Psoas muscle (tissue), 8 donors: ENCODE measurements around the gene SLC6A19. TPM values are rescaled to one million over a fixed set of nuclear protein-coding genes. Genes with fewer than 3 reads are reported as not detected.
A peak's percentile ranks its signal among the peaks of the same experiment; 100 is the strongest.

Experiments
- ATAC-seq, 4 donors: fragments of 200-7000 bp; cut with Tn5 transposase; one replicate each; pipeline ENCODE4 v1.9.1; 2020; ENCODE audit warnings: moderate library complexity in 3 of 4, mild to moderate bottlenecking in 2 of 4
- DNase-seq, 2 donors: peaks; one replicate each; pipeline ENCODE4 v3.0.0-alpha.2; 2020
- H3K27ac ChIP-seq: fragments of 200-600 bp; one replicate; pipeline ENCODE4 v1.8.0; 2022
- H3K27me3 ChIP-seq, 3 donors: fragments of 200-600 bp in 1 of 3; one replicate each; pipeline versions ENCODE4 v1.6.1 to v1.8.0; 2013 to 2022; ENCODE audit warnings: low read length in 2 of 3, mild to moderate bottlenecking in 2 of 3, moderate library complexity in 1 of 3; ENCODE audit not compliant: insufficient read depth in 3 of 3
- H3K36me3 ChIP-seq, 2 donors: fragments of 200-600 bp in 1 of 2; one replicate each; pipeline versions ENCODE4 v1.6.1 to v1.8.0; 2013 to 2022; ENCODE audit warnings: low read depth in 1 of 2, mild to moderate bottlenecking in 1 of 2, moderate library complexity in 1 of 2; ENCODE audit not compliant: insufficient read depth in 1 of 2
- H3K4me1 ChIP-seq: fragments of 200-600 bp; one replicate; pipeline ENCODE4 v1.8.0; 2022
- H3K4me3 ChIP-seq: fragments of 200-600 bp; one replicate; pipeline ENCODE4 v1.8.0; 2022; ENCODE audit warnings: mild to moderate bottlenecking
- H3K9me3 ChIP-seq: fragments of 200-600 bp; one replicate; pipeline ENCODE4 v1.8.0; 2022
- WGBS, 3 donors: extraction: QIAGEN DNeasy Blood & Tissue Kit; methylation state at CpG; one replicate each; pipeline versions ENCODE4 v1.1.6 to v1.1.7; 2013; 5-methylcytosine and 5-hydroxymethylcytosine counted together
- intact Hi-C, 2 donors: fragments of 100-400 bp; cut with DNase I; formaldehyde crosslinking; loops; one replicate each; pipeline versions ENCODE4 v1.11.0 to v1.14.2; 2022
- polyA plus RNA-seq, 3 donors: library from polyadenylated mRNA; stranded (reverse); fragments of 200-250 nt; gene quantifications; one replicate each; pipeline ENCODE4 v1.2.3, GENCODE V29; 2013
- total RNA-seq, 4 donors: library from RNA; stranded (reverse); fragmentation: NEBNext Ultra II Directional in 2 of 4; extraction: Animal tissue kit (Norgen Biotek cat#: 25700) in 2 of 4; gene quantifications; one replicate each; pipeline versions ENCODE4 v1.2.1 to v1.2.4, GENCODE V29; 2021 to 2023
- TF ChIP-seq, protein P1 (sequence below): fragments of 200-600 bp; IDR thresholded peaks from one replicate; pipeline ENCODE4 v1.8.0; 2022; ENCODE audit warnings: antibody characterized with exemption
- donor health status: healthy with polysubstance abuse.
- donor health status: DM: no; HTN: no; CAD: no; lungs with moderate emphysema.
- donor health status: Bipolar disorder and iron deficiency.
- donor health status: healthy.
- donor health status: DM: yes; HTN: yes; CAD: no.
- donor health status: DM: no; HTN: no; CAD: no.
- donor health status: DM: no; HTN: no; CAD: no.
- donor health status: DM: yes; HTN: yes; CAD: no.

Gene SLC6A19
- total and polyA plus RNA-seq, 7 donors = 0.03 to 0.08 TPM; not detected in 5

- H3K36me3 ChIP-seq = no peaks in the 10 kb centered on the region
- ATAC-seq (peak; percentile 75 to 86 (median 85)), DNase-seq (peak; percentile 65 to 77)
- WGBS, 3 donors = 19 to 23% (median 20%) methylated on average over 27 of the region's 27 CpGs
- H3K27me3 ChIP-seq = peaks cover 0 to 16% (median 1%) of the 10 kb centered on the region in 3 donors
- TF ChIP-seq, protein P1, sequence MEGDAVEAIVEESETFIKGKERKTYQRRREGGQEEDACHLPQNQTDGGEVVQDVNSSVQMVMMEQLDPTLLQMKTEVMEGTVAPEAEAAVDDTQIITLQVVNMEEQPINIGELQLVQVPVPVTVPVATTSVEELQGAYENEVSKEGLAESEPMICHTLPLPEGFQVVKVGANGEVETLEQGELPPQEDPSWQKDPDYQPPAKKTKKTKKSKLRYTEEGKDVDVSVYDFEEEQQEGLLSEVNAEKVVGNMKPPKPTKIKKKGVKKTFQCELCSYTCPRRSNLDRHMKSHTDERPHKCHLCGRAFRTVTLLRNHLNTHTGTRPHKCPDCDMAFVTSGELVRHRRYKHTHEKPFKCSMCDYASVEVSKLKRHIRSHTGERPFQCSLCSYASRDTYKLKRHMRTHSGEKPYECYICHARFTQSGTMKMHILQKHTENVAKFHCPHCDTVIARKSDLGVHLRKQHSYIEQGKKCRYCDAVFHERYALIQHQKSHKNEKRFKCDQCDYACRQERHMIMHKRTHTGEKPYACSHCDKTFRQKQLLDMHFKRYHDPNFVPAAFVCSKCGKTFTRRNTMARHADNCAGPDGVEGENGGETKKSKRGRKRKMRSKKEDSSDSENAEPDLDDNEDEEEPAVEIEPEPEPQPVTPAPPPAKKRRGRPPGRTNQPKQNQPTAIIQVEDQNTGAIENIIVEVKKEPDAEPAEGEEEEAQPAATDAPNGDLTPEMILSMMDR = peak; percentile 64
- no peaks in the 10 kb centered on the region for H3K4me1 ChIP-seq
- H3K27ac ChIP-seq = no peak overlapping the region
- intact Hi-C loops = loop anchor here (2.0 to 10.0 kb wide), 2 partner anchors 250 to 252 kb away; no protein-coding TSS in a partner anchor
- no peaks in the 10 kb centered on the region for H3K9me3 ChIP-seq
- H3K4me3 ChIP-seq = no peak overlapping the region
Measured at GRCh38 chr5:1174122-1174936, 27.1 kb upstream of the SLC6A19 start.

DNA sequence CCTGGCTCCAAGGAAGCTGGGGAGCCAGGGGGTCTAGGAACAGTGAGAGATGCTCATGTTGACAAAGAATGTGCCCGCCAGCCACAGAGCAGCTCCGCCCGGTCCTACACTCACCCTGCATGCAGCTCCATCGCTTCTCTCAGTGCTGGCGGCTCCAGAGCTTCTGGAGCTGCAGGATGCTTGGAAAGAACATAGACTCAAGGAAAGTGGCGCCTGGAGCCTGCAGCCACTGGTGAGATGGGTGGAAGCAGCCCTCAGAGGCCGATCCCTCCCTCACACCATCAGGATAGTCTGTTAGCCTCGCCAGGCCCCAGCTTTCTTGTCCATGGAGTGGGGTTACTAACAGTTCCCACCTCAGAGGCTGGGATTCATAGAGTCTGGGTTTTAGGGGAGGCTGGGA is 26.4 kb upstream of the SLC6A19 start:
- peaks cover 0 to 12% (median 1%) of the 10 kb centered on the region in 3 donors for H3K27me3 ChIP-seq
- 88 to 93% (median 90%) methylated on average over 8 of the region's 8 CpGs for WGBS, 3 donors
- intact Hi-C loops = loop anchor here (2.0 to 10.0 kb wide), 2 partner anchors 250 to 252 kb away; no protein-coding TSS in a partner anchor

GRCh38 chr5:1175801-1176472 is 25.5 kb upstream of the SLC6A19 start:
- Histone ChIP-seq H3K36me3 (no peaks in the 10 kb centered on the region), H3K27me3 (peaks cover 0 to 12% (median 3%) of the 10 kb centered on the region in 3 donors), H3K4me3 (no peak overlapping the region), H3K9me3 (no peaks in the 10 kb centered on the region), H3K4me1 (no peaks in the 10 kb centered on the region), H3K27ac (no peak overlapping the region)
- DNase-seq (peak; percentile 4 to 14), ATAC-seq (no peak)
- WGBS, 3 donors = 89 to 92% (median 91%) methylated on average over 26 of the region's 26 CpGs
- intact Hi-C loops = loop anchor here (2.0 to 10.0 kb wide), 2 partner anchors 251 to 253 kb away; no protein-coding TSS in a partner anchor
- TF ChIP-seq, protein P1 = no peak

More for the DNA sequence above, 26.4 kb upstream of the SLC6A19 start:
- TF ChIP-seq, protein P1 = no peak
- H3K36me3 ChIP-seq = no peaks in the 10 kb centered on the region
- H3K4me3 ChIP-seq = no peak overlapping the region
- peak; percentile 7 to 45 for DNase-seq
- H3K4me1 ChIP-seq = no peaks in the 10 kb centered on the region
- no peak overlapping the region for H3K27ac ChIP-seq
- no peak for ATAC-seq
- H3K9me3 ChIP-seq = no peaks in the 10 kb centered on the region

DNA sequence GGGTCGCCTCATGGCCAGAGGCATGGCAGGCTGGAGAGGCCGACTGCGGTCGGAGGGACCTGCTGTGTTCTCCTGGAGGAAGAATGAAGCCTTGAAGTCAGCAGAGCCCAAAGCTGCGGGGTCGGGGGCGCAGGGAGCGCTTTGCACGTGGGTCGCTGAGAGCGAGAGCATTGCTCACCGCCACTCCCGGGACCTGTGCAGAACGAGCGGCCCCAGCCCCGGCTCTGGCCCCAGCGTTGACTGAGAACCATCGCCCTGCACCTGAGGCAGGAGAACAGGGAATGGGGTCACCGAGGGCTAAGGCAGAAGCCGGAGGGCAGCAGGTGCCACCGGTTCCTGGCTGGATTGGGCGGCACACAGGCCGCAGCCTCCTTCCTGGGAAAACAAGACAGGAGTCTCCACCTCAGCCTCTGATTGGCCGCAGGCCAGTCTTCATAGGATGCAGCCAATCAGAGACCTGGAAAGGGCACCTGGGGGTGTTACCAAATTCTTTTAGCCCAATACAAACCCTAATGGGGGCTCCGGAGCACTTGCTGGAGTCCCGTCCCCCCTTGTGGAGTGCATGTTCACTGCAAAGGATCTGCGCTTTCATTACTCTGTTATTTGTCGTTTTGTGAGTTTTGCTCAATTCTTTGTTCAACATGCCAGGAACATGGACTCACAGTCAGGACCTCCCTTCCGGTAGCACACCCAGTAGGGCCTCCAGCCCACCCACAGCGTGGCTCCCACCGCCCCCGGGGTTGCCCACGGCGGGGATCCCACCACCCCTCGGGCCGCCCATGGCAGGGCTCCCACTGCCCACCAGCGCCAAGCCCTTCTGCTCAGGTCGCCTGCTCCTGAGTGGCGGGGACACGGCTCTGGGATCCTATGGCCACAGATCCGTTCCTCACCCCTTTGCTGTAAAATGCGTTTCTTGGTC is 24.7 kb upstream of the SLC6A19 start:
- H3K4me1 ChIP-seq = no peaks in the 10 kb centered on the region
- H3K4me3 ChIP-seq = no peak overlapping the region
- ATAC-seq (no peak), DNase-seq (peak; percentile 7 to 46)
- intact Hi-C loops = loop anchor here in 1 of 2 donors (10.0 kb wide), 1 partner anchor 252 kb away; no protein-coding TSS in a partner anchor
- H3K27me3 ChIP-seq = peaks cover 0 to 15% (median 8%) of the 10 kb centered on the region in 3 donors
- 85 to 86% (median 86%) methylated on average over 40 to 42 of the region's 42 CpGs for WGBS, 3 donors
- no peaks in the 10 kb centered on the region for H3K36me3 ChIP-seq
- TF ChIP-seq, protein P1 = no peak
- no peak overlapping the region for H3K27ac ChIP-seq
- no peaks in the 10 kb centered on the region for H3K9me3 ChIP-seq
